HG03039 (cell line): Measurements from ENCODE around the gene CNTNAP5.

Source experiments
- ATAC-seq: cut with Tn5 transposase; IDR thresholded peaks from one replicate; pipeline ENCODE4 v1.9.1; 2021; ENCODE audit warnings: mild to moderate bottlenecking, moderate library complexity; ENCODE audit not compliant: unreplicated experiment

CNTNAP5 gene

GRCh38 chr2:124589971-124590370, 564.9 kb downstream of the CNTNAP5 start:
- no peak for ATAC-seq

- ATAC-seq, result no peak
Measured at GRCh38 chr2:124602759-124603158, 577.7 kb downstream of the CNTNAP5 start.

- ATAC-seq, result no peak
Measured at GRCh38 chr2:124604940-124605339, 579.9 kb downstream of the CNTNAP5 start.

- ATAC-seq, result no peak
Measured at GRCh38 chr2:124607679-124608078, 582.6 kb downstream of the CNTNAP5 start.

- ATAC-seq, result no peak
Measured at GRCh38 chr2:124609667-124610066, 584.6 kb downstream of the CNTNAP5 start.

GRCh38 chr2:124610141-124610540, 585.1 kb downstream of the CNTNAP5 start:
- no peak for ATAC-seq

GRCh38 chr2:124610866-124611265, 585.8 kb downstream of the CNTNAP5 start:
- no peak for ATAC-seq

GRCh38 chr2:124623560-124623959, 598.5 kb downstream of the CNTNAP5 start:
- no peak for ATAC-seq

- ATAC-seq, result no peak
Measured at GRCh38 chr2:124625561-124625960, 600.5 kb downstream of the CNTNAP5 start.

GRCh38 chr2:124626993-124627392, 601.9 kb downstream of the CNTNAP5 start:
- ATAC-seq, result no peak

GRCh38 chr2:124633812-124634211, 608.7 kb downstream of the CNTNAP5 start:
- ATAC-seq, result no peak

GRCh38 chr2:124639524-124639923, 614.4 kb downstream of the CNTNAP5 start:
- no peak for ATAC-seq

GRCh38 chr2:124640221-124640750, 615.2 kb downstream of the CNTNAP5 start:
- ATAC-seq, result no peak

GRCh38 chr2:124646166-124646815, 621.2 kb downstream of the CNTNAP5 start:
- ATAC-seq, result no peak

- no peak for ATAC-seq
Measured at GRCh38 chr2:124647245-124647644, 622.2 kb downstream of the CNTNAP5 start.

- no peak for ATAC-seq
Measured at GRCh38 chr2:124647663-124648062, 622.6 kb downstream of the CNTNAP5 start.

- no peak for ATAC-seq
Measured at GRCh38 chr2:124649001-124649400, 623.9 kb downstream of the CNTNAP5 start.

- ATAC-seq, result no peak
Measured at GRCh38 chr2:124652099-124652498, 627.0 kb downstream of the CNTNAP5 start.

- no peak for ATAC-seq
Measured at GRCh38 chr2:124658373-124658772, 633.3 kb downstream of the CNTNAP5 start.

GRCh38 chr2:124661558-124661957, 636.5 kb downstream of the CNTNAP5 start:
- ATAC-seq, result no peak

GRCh38 chr2:124662946-124663644, 638.0 kb downstream of the CNTNAP5 start:
- ATAC-seq, result no peak

- ATAC-seq, result no peak
Measured at GRCh38 chr2:124663645-124663997, 638.5 kb downstream of the CNTNAP5 start.
